Left kidney (tissue), 8 donors: ENCODE results near the gene PCDHGC3. TPM values are rescaled to one million over a fixed set of nuclear protein-coding genes. Genes with fewer than 3 reads are reported as not detected.
"Not testable (repeated sequence)": the region's sequence is repeated elsewhere in the genome, so short reads cannot be mapped to it uniquely, and the experiment has no call there.

Source experiments
- DNase-seq: peaks from one replicate; pipeline ENCODE4 v3.0.0-alpha.2; 2013
- long read RNA-seq, 8 donors: transcript quantifications; one replicate each; lab custom pipeline, GENCODE V29; 2026
- polyA plus RNA-seq: library from polyadenylated mRNA; unstranded; fragments of 120-200 nt; gene quantifications from one replicate; pipeline ENCODE4 v1.2.1, GENCODE V29; 2013; ENCODE audit not compliant: insufficient read length

Gene PCDHGC3
- polyA plus RNA-seq, result 99.2 TPM
- long read RNA-seq, donor 1, full-length matches to known transcripts, result 57 of 70 reads
- long read RNA-seq, donor 1, partial matches to known transcripts, result 13 of 70 reads
- long read RNA-seq, donor 1, other reads (novel, unspliced or antisense), result 0 of 70 reads
- long read RNA-seq, donor 2, full-length matches to known transcripts, result 33 of 57 reads
- long read RNA-seq, donor 2, partial matches to known transcripts, result 24 of 57 reads
- long read RNA-seq, donor 2, other reads (novel, unspliced or antisense), result 0 of 57 reads
- long read RNA-seq, donor 3, full-length matches to known transcripts, result 15 of 15 reads
- long read RNA-seq, donor 3, partial matches to known transcripts, result 0 of 15 reads
- long read RNA-seq, donor 3, other reads (novel, unspliced or antisense), result 0 of 15 reads
- long read RNA-seq, donor 4, partial matches to known transcripts, result 0 of 3 reads
- long read RNA-seq, donor 4, other reads (novel, unspliced or antisense), result 0 of 3 reads
- long read RNA-seq, donor 5, full-length matches to known transcripts, result 19 of 19 reads
- long read RNA-seq, donor 5, partial matches to known transcripts, result 0 of 19 reads
- long read RNA-seq, donor 5, other reads (novel, unspliced or antisense), result 0 of 19 reads
- long read RNA-seq, donor 6, full-length matches to known transcripts, result 25 of 25 reads
- long read RNA-seq, donor 6, partial matches to known transcripts, result 0 of 25 reads
- long read RNA-seq, donor 6, other reads (novel, unspliced or antisense), result 0 of 25 reads
- long read RNA-seq, donor 7, full-length matches to known transcripts, result 27 of 32 reads
- long read RNA-seq, donor 7, partial matches to known transcripts, result 5 of 32 reads
- long read RNA-seq, donor 7, other reads (novel, unspliced or antisense), result 0 of 32 reads
- long read RNA-seq, donor 8, full-length matches to known transcripts, result 14 of 14 reads
- long read RNA-seq, donor 8, partial matches to known transcripts, result 0 of 14 reads
- long read RNA-seq, donor 8, other reads (novel, unspliced or antisense), result 0 of 14 reads

DNA sequence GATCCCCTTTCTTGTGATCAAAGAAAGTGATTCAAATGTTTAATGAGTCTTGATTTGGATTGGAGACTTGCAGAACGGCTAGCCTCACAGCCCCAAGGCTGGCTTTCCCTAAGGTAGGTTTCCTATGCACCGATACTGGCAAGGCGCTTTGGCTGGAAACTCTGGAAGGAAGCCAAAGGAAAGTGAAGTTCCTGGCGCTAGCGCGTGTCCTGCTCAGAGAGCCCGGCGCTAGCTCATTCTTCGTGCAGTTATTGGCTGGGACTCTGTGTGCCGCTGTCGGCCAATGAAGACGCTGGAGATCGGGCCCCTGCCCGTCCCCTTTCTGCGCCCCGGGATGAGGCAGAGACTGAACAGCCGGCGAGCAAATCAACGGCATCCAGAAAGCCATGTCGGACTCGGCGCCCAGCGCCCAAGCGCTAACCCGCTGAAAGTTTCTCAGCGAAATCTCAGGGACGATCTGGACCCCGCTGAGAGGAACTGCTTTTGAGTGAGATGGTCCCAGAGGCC lies at the start of gene PCDHGC3:
PCDHGC3 (plus strand) TSS at position 342 of the 507 bp plus-strand sequence; CDS start at position 493, 151 bp downstream.
- DNase-seq, result peak; percentile 93

DNA sequence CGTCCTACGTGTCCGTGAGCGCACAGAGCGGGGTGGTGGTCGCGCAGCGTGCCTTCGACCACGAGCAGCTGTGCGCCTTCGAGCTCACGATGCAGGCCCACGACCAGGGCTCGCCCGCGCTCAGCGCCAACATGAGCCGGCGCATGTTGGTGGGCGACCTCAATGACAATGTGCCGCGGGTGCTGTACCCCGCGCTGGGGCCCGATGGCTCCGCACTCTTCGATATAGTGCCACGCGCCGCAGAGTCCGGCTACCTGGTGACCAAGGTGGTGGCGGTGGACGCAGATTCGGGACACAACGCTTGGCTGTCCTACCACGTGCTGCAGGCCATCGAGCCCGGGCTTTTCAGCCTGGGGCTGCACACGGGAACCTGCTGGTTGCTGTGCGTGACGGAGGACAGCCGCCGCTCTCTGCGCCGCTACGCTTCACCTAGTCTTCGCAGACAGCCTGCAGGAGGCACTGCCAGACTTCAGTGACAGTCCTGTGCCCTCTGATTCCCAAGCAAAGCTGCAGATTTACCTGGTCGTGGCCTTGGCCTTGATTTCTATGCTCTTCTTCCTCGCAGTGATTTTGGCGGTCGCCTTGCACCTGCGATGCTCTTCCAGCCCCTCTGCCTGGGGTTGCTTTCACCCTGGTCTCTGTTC lies 47.9 kb upstream of the PCDHGC3 start:
- DNase-seq, result no peak

DNA sequence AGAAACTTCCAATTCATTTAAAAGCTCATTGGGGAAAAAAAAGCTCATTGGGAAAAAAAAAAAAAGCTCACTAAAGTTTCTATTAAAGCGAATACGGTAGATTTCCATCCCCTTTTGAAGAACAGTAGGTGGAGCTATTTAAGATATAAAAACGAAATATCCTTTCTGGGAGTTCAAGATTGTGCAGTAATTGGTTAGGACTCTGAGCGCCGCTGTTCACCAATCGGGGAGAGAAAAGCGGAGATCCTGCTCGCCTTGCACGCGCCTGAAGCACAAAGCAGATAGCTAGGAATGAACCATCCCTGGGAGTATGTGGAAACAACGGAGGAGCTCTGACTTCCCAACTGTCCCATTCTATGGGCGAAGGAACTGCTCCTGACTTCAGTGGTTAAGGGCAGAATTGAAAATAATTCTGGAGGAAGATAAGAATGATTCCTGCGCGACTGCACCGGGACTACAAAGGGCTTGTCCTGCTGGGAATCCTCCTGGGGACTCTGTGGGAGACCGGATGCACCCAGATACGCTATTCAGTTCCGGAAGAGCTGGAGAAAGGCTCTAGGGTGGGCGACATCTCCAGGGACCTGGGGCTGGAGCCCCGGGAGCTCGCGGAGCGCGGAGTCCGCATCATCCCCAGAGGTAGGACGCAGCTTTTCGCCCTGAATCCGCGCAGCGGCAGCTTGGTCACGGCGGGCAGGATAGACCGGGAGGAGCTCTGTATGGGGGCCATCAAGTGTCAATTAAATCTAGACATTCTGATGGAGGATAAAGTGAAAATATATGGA lies 45.2 kb upstream of the PCDHGC3 start, which contains the start of gene PCDHGA12:
PCDHGA12 (plus strand) TSS at position 176 of the 782 bp plus-strand sequence; CDS start at position 429, 253 bp downstream.
- no peak for DNase-seq

DNA sequence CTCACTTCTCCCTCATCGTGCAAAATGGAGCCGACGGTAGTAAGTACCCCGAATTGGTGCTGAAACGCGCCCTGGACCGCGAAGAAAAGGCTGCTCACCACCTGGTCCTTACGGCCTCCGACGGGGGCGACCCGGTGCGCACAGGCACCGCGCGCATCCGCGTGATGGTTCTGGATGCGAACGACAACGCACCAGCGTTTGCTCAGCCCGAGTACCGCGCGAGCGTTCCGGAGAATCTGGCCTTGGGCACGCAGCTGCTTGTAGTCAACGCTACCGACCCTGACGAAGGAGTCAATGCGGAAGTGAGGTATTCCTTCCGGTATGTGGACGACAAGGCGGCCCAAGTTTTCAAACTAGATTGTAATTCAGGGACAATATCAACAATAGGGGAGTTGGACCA lies 44.5 kb upstream of the PCDHGC3 start:
- no peak for DNase-seq

DNA sequence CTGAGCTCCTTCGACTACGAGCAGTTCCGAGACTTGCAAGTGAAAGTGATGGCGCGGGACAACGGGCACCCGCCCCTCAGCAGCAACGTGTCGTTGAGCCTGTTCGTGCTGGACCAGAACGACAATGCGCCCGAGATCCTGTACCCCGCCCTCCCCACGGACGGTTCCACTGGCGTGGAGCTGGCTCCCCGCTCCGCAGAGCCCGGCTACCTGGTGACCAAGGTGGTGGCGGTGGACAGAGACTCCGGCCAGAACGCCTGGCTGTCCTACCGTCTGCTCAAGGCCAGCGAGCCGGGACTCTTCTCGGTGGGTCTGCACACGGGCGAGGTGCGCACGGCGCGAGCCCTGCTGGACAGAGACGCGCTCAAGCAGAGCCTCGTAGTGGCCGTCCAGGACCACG lies 43.5 kb upstream of the PCDHGC3 start:
- not testable (repeated sequence) for DNase-seq

DNA sequence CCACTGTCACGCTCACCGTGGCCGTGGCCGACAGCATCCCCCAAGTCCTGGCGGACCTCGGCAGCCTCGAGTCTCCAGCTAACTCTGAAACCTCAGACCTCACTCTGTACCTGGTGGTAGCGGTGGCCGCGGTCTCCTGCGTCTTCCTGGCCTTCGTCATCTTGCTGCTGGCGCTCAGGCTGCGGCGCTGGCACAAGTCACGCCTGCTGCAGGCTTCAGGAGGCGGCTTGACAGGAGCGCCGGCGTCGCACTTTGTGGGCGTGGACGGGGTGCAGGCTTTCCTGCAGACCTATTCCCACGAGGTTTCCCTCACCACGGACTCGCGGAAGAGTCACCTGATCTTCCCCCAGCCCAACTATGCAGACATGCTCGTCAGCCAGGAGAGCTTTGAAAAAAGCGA lies 43.0 kb upstream of the PCDHGC3 start:
- DNase-seq, result not testable (repeated sequence)

DNA sequence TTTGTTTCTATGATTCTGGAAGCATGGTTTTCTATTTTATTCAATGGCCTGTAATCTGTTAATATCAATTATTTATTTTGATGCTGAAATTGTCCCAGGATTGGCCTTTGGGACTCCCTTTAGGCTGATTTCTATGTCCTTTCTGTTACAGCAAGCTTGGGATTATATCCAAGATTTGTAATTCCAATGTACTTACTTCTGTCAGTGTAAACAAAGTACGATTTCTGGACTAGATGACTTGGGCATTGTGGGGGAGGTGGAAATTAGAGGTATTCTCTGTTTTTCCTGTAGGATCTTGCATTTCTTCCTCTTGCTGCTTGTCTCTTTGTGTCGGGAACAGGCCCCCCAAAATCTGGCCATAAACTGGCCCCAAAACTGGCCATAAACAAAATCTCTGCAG lies 41.8 kb upstream of the PCDHGC3 start:
- DNase-seq, result no peak

DNA sequence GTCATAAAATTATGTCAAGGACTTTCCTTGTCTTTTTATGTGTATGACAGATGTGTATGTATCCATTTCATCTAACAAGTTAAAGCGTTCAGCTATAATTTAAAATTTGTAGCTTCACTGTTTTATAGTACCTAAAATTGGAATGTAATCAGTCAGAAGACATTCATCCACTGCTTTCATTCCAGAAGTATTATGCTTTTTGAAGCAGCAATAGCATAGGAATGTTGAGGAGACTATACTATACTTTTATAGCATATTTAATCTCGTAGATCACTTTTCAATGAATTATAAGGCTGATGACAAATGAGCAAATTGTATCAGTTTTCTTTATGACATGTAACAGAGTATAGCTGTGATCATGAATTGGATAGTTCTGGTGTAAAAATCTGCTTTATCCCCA lies 38.5 kb upstream of the PCDHGC3 start:
- DNase-seq, result no peak

DNA sequence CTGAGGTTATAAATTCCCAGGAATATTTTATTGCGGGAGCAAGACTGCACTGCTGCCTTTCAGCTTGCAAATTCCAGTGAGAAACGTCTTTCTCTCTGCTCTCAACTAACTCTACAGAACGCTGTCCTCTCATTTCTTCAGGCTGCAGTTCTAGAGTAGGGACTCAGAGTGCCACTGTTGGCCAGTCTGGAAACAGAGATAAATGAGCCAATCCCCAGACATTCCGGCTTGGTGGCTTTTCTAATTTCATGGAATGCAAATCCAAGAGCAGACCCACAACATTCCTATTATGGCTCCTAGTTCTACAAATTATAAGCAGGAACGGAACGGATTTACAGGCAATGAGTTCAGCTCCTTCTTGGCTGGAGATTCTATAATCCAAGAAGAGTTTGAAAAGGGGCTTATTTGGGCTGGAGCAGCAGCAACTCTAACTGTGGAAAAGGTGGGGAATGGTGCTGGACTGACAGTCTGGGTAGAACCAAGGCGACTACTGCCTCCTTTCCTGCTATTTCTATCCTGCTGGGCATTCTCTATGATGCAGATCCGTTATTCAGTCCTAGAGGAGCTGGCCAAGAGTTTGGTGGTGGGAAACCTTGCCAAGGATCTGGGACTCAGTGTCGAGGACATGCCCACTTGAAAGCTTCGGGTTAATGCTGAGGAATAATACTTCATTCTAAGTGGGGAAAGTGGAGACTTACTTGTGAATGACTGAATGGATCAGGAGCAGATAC lies 36.2 kb upstream of the PCDHGC3 start:
- DNase-seq, result no peak

DNA sequence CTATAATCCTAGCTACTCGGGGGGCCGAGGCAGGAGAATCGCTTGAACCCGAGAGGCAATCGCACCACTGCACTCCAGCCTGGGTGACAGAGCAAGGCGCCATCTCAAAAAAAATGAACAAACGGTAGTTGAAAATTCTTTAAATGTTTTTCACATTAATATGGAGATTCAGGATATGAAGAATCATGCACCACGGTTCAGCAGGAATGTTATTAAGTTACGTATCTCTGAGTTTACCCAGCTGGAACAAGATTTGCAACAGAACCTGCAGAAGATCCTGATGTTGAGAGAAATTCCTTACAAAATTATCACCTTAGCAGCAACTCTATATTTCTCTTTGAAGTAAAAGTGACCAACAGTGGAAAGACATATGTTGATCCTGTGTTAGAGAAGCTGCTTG lies 35.4 kb upstream of the PCDHGC3 start:
- DNase-seq, result no peak

DNA sequence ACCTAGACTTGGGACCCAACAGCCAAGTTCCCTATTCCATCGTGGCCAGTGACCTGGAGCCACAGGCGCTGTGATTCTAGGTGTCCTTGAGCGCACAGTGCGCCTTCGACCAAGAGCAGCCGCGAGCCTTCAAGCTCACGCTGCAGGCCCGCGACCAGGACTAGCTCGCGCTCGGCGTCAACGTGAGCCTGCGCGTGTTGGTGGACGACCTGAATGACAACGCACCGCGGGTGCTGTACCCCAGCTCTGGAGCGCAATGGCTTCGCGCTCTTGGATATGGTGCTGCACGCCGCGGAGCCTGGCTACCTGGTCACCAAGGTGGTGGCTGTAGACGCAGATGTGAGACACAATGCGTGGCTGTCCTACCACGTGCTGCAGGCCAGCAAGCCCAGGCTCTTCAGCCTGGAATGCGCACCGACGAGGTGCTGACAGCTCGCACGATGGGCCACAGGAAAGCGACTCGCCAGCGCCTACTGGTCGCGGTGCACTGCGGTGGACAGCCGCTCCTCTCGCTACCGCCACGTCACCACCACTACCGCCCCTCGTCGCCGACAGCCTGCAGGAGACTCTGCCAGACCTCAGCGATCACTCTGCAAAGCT lies 34.1 kb upstream of the PCDHGC3 start:
- no peak for DNase-seq

DNA sequence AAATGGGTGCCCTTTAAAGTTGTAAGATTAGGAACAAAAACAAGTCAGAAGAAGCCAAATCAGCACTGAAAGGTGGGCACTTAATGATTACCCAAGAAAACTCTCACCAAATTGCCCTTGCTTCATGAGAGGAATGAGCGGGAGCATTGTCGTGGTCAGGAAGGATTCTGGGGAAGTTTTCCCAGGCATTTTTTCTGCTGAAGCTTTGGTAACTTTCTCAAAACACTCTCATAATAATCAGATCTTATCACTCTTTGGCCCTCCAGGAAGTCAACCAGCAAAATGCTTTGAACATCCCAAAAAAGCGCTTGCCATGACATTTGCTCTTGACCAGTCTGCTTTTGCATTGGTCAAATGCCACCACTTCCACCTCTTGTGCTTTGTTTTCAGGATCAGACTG lies 10.4 kb upstream of the PCDHGC3 start:
- DNase-seq, result no peak

DNA sequence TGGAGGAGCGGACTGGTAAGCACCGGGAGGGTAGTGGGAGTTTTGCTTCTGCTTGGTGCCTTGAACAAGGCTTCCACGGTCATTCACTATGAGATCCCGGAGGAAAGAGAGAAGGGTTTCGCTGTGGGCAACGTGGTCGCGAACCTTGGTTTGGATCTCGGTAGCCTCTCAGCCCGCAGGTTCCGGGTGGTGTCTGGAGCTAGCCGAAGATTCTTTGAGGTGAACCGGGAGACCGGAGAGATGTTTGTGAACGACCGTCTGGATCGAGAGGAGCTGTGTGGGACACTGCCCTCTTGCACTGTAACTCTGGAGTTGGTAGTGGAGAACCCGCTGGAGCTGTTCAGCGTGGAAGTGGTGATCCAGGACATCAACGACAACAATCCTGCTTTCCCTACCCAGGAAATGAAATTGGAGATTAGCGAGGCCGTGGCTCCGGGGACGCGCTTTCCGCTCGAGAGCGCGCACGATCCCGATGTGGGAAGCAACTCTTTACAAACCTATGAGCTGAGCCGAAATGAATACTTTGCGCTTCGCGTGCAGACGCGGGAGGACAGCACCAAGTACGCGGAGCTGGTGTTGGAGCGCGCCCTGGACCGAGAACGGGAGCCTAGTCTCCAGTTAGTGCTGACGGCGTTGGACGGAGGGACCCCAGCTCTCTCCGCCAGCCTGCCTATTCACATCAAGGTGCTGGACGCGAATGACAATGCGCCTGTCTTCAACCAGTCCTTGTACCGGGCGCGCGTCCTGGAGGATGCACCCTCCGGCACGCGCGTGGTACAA lies 556 bp downstream of the PCDHGC3 start:
- peak; percentile 86 for DNase-seq

DNA sequence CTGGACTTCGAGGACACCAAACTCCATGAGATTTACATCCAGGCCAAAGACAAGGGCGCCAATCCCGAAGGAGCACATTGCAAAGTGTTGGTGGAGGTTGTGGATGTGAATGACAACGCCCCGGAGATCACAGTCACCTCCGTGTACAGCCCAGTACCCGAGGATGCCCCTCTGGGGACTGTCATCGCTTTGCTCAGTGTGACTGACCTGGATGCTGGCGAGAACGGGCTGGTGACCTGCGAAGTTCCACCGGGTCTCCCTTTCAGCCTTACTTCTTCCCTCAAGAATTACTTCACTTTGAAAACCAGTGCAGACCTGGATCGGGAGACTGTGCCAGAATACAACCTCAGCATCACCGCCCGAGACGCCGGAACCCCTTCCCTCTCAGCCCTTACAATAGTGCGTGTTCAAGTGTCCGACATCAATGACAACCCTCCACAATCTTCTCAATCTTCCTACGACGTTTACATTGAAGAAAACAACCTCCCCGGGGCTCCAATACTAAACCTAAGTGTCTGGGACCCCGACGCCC lies 1.3 kb downstream of the PCDHGC3 start:
- no peak for DNase-seq

DNA sequence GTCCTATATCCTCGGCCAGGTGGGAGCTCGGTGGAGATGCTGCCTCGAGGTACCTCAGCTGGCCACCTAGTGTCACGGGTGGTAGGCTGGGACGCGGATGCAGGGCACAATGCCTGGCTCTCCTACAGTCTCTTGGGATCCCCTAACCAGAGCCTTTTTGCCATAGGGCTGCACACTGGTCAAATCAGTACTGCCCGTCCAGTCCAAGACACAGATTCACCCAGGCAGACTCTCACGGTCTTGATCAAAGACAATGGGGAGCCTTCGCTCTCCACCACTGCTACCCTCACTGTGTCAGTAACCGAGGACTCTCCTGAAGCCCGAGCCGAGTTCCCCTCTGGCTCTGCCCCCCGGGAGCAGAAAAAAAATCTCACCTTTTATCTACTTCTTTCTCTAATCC lies 2.0 kb downstream of the PCDHGC3 start:
- DNase-seq, result no peak

DNA sequence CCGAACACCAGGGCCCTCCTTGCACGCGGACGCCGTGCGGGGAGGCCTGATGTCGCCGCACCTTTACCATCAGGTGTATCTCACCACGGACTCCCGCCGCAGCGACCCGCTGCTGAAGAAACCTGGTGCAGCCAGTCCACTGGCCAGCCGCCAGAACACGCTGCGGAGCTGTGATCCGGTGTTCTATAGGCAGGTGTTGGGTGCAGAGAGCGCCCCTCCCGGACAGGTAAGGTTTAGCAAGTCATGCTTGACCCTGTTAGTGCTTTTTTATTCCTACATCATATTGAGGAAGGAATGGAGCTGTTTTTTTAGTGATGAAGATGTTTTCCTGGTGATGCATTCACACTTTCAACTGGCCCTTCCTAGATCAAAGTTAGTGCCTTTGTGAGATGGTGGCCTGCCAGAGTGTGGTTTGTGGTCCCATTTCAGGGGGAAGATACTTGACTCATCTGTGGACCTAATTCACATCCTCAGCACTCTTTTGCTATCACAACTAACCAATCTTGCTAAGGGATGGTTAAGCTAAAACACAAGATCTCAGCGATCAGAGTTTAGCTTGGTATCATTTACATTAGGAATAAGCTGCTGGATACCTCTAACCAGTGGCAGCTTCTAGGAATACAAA lies 2.7 kb downstream of the PCDHGC3 start:
- DNase-seq, result peak; percentile 67

DNA sequence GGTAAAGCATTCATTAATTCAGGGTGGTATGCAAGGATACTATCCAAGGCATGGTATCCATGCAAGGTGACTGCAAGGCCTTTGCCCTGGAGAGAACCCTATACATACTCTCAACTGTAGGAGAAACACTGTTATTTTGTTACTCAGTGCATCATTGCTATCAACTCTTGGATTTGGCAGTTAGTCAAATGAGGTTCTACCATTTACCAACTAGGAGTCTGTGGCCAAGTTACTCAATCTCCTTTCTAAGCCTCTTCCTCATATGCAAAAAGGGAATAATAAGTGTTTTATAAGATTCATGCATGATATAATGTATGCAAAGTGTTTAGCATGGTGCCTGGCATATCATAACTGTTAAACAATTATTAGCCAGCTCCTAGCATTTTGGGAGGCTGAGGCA lies 4.0 kb downstream of the PCDHGC3 start:
- DNase-seq, result no peak

DNA sequence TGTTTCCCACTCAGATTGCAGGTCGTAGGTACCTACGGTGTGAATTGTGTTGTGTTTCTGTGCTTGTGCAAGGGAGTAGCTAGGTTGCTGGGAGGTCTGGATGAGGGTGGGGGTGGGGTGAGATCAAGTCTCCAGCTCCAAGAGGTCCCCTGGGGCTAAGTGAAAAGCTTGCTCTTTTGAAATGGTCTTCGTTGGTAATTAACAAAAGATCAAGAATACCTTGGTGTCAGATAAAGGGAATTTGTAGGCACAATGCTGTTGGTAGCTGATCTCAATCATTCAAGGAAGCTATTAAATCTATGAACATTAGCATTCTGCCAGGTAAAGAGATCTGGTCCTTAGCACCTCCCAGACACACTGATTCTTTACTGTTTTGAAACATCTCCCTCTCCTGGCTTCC lies 8.1 kb downstream of the PCDHGC3 start:
- DNase-seq, result no peak

DNA sequence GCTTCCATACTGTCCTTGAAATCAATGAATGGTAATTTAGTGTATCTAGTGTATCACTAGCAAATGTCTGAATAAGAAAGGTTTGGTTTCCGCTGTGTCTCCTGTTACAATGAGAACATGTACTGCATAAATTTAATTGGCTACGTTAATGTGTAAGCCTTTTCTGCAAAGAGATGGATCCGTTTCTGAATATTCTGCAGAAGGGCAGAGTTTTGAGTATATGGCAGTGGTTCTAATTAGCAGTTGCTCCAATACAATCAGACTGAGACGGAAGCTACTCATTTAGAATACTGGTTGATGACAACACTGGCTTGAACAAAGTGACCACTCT lies 8.5 kb downstream of the PCDHGC3 start:
- DNase-seq, result no peak
